ENCODE measurements around the gene URB1.
A peak's percentile ranks its signal among the peaks of the same experiment; 100 is the strongest.
"Not testable (repeated sequence)": the region's sequence is repeated elsewhere in the genome, so short reads cannot be mapped to it uniquely, and the experiment has no call there.

Gene URB1

DNA sequence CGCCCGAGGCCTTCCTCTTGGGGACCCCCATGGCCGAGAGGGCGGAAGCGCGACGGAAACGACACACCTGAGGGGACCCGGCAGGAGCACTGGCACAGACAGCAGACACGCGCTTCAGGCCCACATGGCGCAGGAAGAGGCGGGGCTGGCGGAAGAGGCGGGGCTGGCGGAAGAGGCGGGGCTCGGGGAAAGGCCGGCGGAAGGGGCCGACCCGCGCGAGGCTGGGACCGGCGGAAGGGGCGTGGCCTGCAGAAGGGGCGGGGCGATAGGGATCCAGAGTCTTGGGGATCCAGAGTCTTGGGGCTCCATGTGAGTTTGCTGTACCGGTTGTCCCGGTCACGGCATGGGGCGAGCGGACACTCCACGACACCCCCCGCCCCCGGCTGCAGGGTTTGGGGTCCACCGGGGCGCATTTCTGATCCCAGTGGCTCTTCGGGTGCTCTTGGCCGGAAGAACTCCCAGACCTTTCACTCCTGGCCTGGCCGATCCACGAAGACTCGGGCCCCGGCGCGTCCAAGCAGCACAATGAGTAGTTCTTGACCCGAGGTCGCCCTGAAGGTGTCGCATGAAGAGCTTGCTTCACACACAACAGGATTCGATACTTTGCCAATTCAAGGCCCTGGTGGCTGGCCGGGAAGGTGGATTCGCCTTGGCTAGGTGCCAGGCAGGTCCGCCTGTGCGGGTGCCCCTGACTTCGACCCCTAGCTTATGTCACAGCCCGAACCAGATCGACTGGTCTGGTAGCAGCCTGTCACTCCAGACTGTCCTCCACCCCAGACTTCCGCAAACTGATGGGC is at the start of gene URB1:
URB1 (minus strand) TSS at position 133 of the 797 bp plus-strand sequence; CDS start at position 31, 102 bp downstream.
- DNase-seq = peak; percentile 68

- no peak for DNase-seq
Observed at GRCh38 chr21:32437729-32438128, 44.9 kb upstream of the URB1 start.

GRCh38 chr21:32432982-32433660 is 40.3 kb upstream of the URB1 start:
- not testable (repeated sequence) for DNase-seq

DNA sequence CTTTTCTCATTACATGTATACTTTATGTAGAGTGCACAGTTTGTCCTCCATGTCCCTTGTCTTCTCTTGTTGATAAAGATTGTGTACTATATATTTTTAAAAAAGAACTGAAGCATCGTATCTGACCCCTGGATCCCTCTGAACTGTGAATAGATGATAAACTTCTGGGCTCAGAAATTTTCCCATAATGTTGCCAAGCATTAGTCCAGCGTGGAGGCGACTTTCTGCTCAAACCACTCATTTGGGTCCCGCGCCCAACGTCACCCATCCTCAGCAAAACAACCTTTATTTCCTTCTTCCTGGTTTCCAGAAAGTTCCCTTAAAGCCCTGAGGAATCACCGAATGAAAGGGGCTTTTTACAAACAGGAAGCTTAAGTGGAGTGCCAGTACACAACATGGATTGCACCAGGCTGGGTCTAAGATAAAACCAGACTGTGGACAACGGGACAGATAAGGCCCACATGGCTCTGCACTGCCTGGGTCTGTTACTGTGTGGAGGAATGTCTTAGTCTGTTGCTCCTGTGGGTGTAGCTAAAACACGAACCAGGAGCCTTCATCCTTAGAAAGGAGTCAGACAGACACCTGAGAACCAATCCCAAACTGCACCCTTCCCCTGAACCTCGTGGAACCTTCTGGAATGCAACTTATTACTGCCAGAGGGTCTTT is 35.3 kb upstream of the URB1 start:
- DNase-seq = no peak

DNA sequence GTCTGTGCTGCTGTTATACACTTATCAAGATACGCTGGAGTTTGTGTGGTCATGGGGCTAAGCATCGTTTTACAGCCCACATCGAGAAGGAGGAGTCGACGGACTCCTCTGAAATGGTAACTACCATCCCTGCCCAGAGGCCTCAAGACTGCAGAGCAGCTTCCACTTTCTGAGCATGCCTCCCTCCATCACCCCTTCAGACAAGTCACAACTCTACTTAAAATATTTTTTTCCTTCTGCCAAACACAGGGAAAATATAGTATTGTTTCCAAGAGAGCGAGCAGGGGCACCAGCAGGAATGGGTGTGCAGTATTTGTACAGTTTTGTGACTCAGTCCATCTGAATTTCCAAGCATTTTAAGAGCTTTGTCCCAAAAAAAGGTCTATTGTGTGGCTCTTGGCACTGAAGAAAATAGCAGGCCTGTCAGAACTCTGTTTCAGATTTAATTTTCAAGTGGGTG is 33.8 kb upstream of the URB1 start:
- no peak for DNase-seq

GRCh38 chr21:32426066-32426465 is 33.3 kb upstream of the URB1 start:
- no peak for DNase-seq

DNA sequence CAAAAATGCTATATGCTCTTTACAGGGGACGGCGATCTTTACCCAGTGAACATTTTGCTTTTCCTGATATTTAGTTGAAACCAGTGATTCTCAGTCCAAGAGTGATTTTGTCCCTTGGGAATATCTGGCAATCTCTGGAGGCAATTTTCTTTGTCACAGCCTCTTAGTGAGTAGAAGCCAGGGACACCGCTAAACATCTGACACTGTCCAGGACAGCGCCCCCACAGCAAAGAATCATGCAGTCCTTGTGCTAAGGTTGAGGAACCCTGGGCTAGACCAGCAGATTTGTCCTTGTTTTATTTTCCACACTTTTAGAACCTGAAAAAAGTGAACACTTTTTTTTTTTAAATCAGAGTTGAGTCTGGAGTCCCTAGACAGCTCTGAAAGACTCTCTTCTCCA is 32.8 kb upstream of the URB1 start:
- DNase-seq = no peak

- no peak for DNase-seq
Observed at GRCh38 chr21:32424674-32425073, 31.9 kb upstream of the URB1 start.

DNA sequence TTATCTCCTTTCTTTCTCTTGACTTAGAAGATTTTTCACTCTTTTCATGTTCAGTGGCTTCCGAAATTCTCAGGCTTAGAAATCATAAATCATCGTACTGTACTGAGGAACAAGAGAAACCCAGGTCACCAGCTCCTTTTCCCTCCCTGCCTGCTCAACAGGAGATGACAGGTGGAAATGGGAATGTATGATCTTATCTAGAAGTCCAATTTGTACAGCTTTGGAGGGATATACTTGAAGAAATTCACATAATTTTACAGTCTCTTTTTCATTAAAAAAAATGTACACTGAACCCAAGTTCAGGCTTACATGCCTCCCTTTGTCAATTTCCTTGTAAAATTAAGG is 31.4 kb upstream of the URB1 start:
- DNase-seq = no peak

- no peak for DNase-seq
Observed at GRCh38 chr21:32423320-32424190, 30.7 kb upstream of the URB1 start.

DNA sequence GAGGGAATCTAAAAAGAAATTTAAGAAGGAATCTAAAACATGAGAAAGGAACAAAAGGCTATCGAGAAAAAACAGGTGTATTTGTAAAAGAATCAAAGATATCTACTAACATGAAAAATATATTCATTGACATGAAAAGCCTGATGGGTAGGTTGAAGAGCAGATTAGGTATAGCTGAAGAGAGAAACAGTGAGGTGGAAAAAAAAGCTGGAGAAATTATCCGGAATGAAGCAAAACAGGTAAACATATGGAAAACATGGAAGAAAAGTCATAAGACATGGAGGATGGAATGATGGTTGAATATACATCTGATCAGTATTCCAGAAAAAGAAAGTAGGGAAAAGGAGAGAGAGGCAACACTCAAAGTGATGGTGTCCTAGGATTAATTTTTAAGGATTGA is 29.3 kb upstream of the URB1 start:
- no peak for DNase-seq

GRCh38 chr21:32418146-32418545 is 25.3 kb upstream of the URB1 start:
- no peak for DNase-seq

DNA sequence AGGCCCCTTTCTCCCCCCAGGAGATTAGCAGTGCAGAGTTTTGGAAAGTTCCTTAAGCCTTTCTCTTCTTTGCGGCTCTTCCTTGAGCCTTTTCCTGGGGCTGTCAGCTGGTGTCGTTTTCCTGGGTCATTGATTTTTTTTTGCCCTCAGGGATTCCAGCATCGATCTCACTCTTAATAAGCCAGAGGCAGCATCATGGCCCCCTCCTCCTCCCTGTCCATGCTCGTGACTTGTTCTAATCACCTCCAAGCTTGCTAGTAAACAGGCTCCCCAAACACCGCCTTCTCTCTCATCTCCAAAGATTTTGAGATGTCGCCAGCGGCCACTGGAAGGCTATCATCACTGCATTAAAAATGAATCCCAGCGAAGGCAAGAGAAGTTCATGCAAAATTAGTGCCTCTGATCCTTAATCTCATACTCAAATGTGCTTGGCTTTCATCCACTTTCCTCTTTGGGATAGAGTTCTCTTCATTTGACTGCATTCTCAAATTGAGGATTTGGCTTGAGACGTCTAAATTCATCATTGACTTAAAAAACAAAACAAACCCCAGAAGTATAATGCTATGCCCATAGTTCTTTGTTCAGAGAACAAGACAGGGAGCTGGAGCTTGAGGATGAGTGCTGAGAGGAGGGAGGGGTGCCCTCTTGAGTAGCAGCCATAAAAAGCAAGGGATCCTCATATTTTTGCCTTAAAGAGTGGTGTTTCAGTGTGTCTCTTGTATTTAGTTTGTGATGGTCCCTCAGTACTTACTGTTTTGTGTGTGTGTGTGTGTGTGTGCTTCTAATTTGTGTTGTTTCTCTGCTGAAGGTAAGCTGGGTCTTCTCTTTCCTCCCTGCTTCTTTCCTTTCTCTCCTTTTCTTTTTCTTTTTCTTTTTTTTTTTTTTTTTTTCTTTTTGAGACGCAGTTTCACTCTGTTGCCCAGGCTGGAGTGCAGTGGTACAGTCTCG is 22.9 kb upstream of the URB1 start:
- DNase-seq = no peak

- DNase-seq = no peak
Observed at GRCh38 chr21:32414579-32415358, 22.0 kb upstream of the URB1 start.

- DNase-seq = no peak
Observed at GRCh38 chr21:32413697-32414578, 21.1 kb upstream of the URB1 start.

DNA sequence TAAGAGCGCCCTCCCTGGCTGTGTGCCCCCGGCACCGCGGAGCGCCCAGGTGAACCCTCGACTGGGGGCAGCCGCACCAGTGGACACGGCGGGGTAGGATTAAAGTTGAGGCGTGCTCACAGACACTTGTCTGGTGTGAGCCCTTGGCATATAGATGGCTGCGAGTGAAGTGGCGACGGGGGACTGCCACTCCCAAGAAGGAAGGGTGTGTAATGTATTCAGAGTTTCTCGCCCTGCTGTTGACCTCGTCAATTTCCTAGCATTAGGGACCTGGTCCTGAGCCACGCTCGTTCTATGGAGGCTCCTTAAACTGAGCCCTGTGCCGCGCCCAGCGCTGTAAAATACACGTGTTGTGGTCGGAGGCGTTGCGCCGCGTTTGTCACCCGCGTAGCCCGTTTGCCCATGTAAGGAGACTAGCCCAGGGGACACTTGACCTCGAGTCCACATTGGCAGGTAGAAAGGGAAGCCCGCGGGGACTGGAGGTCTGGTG is 20.2 kb upstream of the URB1 start:
- DNase-seq = no peak

GRCh38 chr21:32412162-32413014 is 19.6 kb upstream of the URB1 start, which contains the start of gene EVA1C:
TSS of gene EVA1C (plus strand) at chr21:32412706. CDS start at chr21:32412854, 148 bp downstream.
- no peak for DNase-seq

GRCh38 chr21:32411350-32412161 is 18.7 kb upstream of the URB1 start:
- DNase-seq = no peak

Data from KG1 (cell line).